ENCODE data around the gene SCN3A. TPM values are rescaled to one million over a fixed set of nuclear protein-coding genes. Genes with fewer than 3 reads are reported as not detected.

SCN3A gene
- total and polyA plus RNA-seq, 2 experiments from 2014 or later, result 0.06 TPM; not detected in 1

GRCh38 chr2:165173215-165173614 lies 30.6 kb downstream of the SCN3A start:
- Histone ChIP-seq H3K4me1 (ENCODE audit: low read depth) (no peaks in the 10 kb centered on the region), H3K4me3 (no peak overlapping the region), H3K27ac (no peak overlapping the region), H3K27me3 (no peaks in the 10 kb centered on the region), H3K9me3 (ENCODE audit: low read depth) (no peaks in the 10 kb centered on the region), H3K36me3 (no peaks in the 10 kb centered on the region)
- no peak for DNase-seq (ENCODE audit: low read depth in 1 of 2, low spot score in 1 of 2)
- no peak for TF ChIP-seq CTCF (IDR thresholded peaks at IDR 0.05; ENCODE audit: low read depth, low read length)

- no peaks in the 10 kb centered on the region for H3K4me1 ChIP-seq (ENCODE audit: low read depth)
- no peaks in the 10 kb centered on the region for H3K27me3 ChIP-seq
- TF ChIP-seq CTCF (IDR thresholded peaks at IDR 0.05; ENCODE audit: low read depth, low read length), result no peak
- no peaks in the 10 kb centered on the region for H3K9me3 ChIP-seq (ENCODE audit: low read depth)
- H3K36me3 ChIP-seq, result no peaks in the 10 kb centered on the region
- no peak for DNase-seq (ENCODE audit: low read depth in 1 of 2, low spot score in 1 of 2)
- H3K27ac ChIP-seq, result no peak overlapping the region
- no peak overlapping the region for H3K4me3 ChIP-seq
Measured at GRCh38 chr2:165164201-165164600, 39.6 kb downstream of the SCN3A start.

GRCh38 chr2:165163761-165164160 lies 40.1 kb downstream of the SCN3A start:
- DNase-seq (ENCODE audit: low read depth in 1 of 2, low spot score in 1 of 2), result no peak
- no peaks in the 10 kb centered on the region for H3K9me3 ChIP-seq (ENCODE audit: low read depth)
- no peak overlapping the region for H3K4me3 ChIP-seq
- H3K36me3 ChIP-seq, result no peaks in the 10 kb centered on the region
- no peak overlapping the region for H3K27ac ChIP-seq
- TF ChIP-seq CTCF (IDR thresholded peaks at IDR 0.05; ENCODE audit: low read depth, low read length), result no peak
- no peaks in the 10 kb centered on the region for H3K27me3 ChIP-seq
- H3K4me1 ChIP-seq (ENCODE audit: low read depth), result no peaks in the 10 kb centered on the region

- Histone ChIP-seq H3K4me1 (ENCODE audit: low read depth) (no peaks in the 10 kb centered on the region), H3K27ac (no peak overlapping the region), H3K36me3 (no peaks in the 10 kb centered on the region), H3K27me3 (no peaks in the 10 kb centered on the region), H3K9me3 (ENCODE audit: low read depth) (no peaks in the 10 kb centered on the region), H3K4me3 (no peak overlapping the region)
- no peak for TF ChIP-seq CTCF (IDR thresholded peaks at IDR 0.05; ENCODE audit: low read depth, low read length)
- no peak for DNase-seq (ENCODE audit: low read depth in 1 of 2, low spot score in 1 of 2)
Measured at GRCh38 chr2:165162466-165162865, 41.4 kb downstream of the SCN3A start.

- Histone ChIP-seq H3K27me3 (no peaks in the 10 kb centered on the region), H3K4me3 (no peak overlapping the region), H3K4me1 (ENCODE audit: low read depth) (no peaks in the 10 kb centered on the region), H3K36me3 (no peaks in the 10 kb centered on the region), H3K27ac (no peak overlapping the region), H3K9me3 (ENCODE audit: low read depth) (no peaks in the 10 kb centered on the region)
- no peak for DNase-seq (ENCODE audit: low read depth in 1 of 2, low spot score in 1 of 2)
- TF ChIP-seq CTCF (IDR thresholded peaks at IDR 0.05; ENCODE audit: low read depth, low read length), result no peak
Measured at GRCh38 chr2:165161510-165161909, 42.3 kb downstream of the SCN3A start.

GRCh38 chr2:165157160-165157559 lies 46.7 kb downstream of the SCN3A start:
- no peaks in the 10 kb centered on the region for H3K9me3 ChIP-seq (ENCODE audit: low read depth)
- no peak overlapping the region for H3K4me3 ChIP-seq
- no peak for TF ChIP-seq CTCF (IDR thresholded peaks at IDR 0.05; ENCODE audit: low read depth, low read length)
- H3K27ac ChIP-seq, result no peak overlapping the region
- H3K36me3 ChIP-seq, result no peaks in the 10 kb centered on the region
- no peak for DNase-seq (ENCODE audit: low read depth in 1 of 2, low spot score in 1 of 2)
- H3K4me1 ChIP-seq (ENCODE audit: low read depth), result no peaks in the 10 kb centered on the region
- H3K27me3 ChIP-seq, result no peaks in the 10 kb centered on the region
